Measurements from ENCODE around the gene ASF1A.

DNA sequence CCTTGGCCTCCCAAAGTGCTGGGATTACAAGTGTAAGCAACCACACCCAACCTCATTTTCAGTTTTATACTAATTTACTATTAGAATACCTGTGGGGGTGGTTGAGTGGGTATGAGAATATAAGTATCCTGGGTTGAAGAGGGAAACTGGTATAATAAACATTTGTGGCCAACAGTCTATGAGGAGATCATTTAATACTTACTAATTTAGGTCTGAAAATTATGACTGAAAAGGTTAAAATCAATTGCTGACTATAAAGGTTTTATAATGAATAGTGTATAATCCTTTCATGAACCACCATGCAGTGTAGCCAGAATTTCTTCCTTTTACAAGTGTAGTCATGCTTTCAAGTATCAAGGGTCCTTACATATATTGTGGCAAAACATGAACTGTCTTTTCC is 11.1 kb downstream of the ASF1A start:
- TF ChIP-seq NFIC (IDR thresholded peaks at IDR 0.05; ENCODE audit: low read length), result no peak
- no peak for TF ChIP-seq ZNF253 (CRISPR knock-in tag; IDR thresholded peaks at IDR 0.05; ENCODE audit: borderline replicate concordance)
- TF ChIP-seq, protein P1, sequence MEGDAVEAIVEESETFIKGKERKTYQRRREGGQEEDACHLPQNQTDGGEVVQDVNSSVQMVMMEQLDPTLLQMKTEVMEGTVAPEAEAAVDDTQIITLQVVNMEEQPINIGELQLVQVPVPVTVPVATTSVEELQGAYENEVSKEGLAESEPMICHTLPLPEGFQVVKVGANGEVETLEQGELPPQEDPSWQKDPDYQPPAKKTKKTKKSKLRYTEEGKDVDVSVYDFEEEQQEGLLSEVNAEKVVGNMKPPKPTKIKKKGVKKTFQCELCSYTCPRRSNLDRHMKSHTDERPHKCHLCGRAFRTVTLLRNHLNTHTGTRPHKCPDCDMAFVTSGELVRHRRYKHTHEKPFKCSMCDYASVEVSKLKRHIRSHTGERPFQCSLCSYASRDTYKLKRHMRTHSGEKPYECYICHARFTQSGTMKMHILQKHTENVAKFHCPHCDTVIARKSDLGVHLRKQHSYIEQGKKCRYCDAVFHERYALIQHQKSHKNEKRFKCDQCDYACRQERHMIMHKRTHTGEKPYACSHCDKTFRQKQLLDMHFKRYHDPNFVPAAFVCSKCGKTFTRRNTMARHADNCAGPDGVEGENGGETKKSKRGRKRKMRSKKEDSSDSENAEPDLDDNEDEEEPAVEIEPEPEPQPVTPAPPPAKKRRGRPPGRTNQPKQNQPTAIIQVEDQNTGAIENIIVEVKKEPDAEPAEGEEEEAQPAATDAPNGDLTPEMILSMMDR (CRISPR knock-in tag; IDR thresholded peaks at IDR 0.05), result no peak
- TF ChIP-seq MTF2 (CRISPR knock-in tag; IDR thresholded peaks at IDR 0.05; ENCODE audit: borderline replicate concordance), result no peak
